ENCODE measurements around the gene CMTM1. TPM values are rescaled to one million over a fixed set of nuclear protein-coding genes. Genes with fewer than 3 reads are reported as not detected.

The CMTM1 gene
- polyA plus RNA-seq, 4 donors, result 0.36 to 2.4 TPM; not detected in 2

DNA sequence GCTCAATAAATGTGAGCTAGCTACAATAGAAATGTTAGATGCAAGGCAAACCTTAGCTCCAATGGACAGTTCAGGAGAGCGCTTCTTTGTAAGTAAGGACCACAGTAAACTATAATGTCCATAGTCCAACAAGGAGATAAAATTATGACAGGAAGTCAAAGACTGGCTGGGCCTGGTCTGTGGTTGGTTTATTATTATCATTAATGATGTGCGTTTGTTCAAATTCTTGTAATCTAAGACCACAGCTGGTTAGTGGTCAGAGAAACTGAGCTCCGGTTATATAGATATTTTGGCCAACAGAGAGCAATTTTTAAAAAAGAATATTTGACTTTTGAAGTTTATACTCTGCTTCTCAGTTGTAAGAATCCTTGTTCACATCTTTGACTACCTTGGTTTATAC lies 8.3 kb downstream of the CMTM1 start:
- 80 to 83% (median 82%) methylated on average over 3 of the region's 3 CpGs for WGBS, 3 donors
- H3K4me3 ChIP-seq (ENCODE audit: low read depth in 1 of 3, low read length in 3 of 3), result no peak overlapping the region

DNA sequence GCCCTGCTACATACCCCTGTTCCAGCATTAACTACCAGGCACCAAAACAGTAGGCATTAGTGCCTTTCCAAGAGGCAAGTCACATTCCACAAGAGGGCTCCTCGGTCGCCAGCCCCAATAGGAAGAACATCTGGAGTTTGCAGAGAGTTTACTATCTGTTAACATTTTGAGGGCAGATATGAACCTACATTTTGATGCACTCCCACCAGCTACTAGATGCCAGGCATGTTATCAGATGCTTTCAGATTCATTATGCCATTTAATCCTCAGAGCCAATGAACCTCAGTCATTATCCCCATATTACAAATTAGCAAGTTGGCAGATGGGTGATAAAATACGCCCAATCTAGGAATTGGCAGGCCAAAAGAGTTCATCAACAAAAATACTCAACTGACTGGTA lies 8.8 kb downstream of the CMTM1 start:
- Histone ChIP-seq H3K4me1 (ENCODE audit: control insufficient read depth in 3 of 3, insufficient read depth in 2 of 3, low read depth in 1 of 3, low read length in 2 of 3) (peaks cover 0 to 11% (median 6%) of the 10 kb centered on the region in 3 donors), H3K4me3 (ENCODE audit: low read depth in 1 of 3, low read length in 3 of 3) (no peak overlapping the region), H3K36me3 (ENCODE audit: control insufficient read depth in 3 of 3, insufficient read depth in 2 of 3, low read depth in 1 of 3, low read length in 3 of 3) (no peaks in the 10 kb centered on the region), H3K27me3 (ENCODE audit: control insufficient read depth in 3 of 3, insufficient read depth in 3 of 3, low read length in 3 of 3) (peaks cover 0 to 19% (median 2%) of the 10 kb centered on the region in 3 donors), H3K9me3 (ENCODE audit: control insufficient read depth in 2 of 2, insufficient read depth in 1 of 2, low read depth in 1 of 2, low read length in 1 of 2) (no peaks in the 10 kb centered on the region), H3K27ac (ENCODE audit: low read depth in 1 of 3, low read length in 2 of 3) (no peak overlapping the region)
- no peak for FAIRE-seq
- WGBS, 3 donors, result 91 to 97% (median 94%) methylated on average over 3 of the region's 3 CpGs
- DNase-seq, result no peak

More for the DNA sequence above, 8.3 kb downstream of the CMTM1 start:
- DNase-seq, result no peak
- Histone ChIP-seq H3K9me3 (ENCODE audit: control insufficient read depth in 2 of 2, insufficient read depth in 1 of 2, low read depth in 1 of 2, low read length in 1 of 2) (no peaks in the 10 kb centered on the region), H3K27ac (ENCODE audit: low read depth in 1 of 3, low read length in 2 of 3) (no peak overlapping the region), H3K36me3 (ENCODE audit: control insufficient read depth in 3 of 3, insufficient read depth in 2 of 3, low read depth in 1 of 3, low read length in 3 of 3) (no peaks in the 10 kb centered on the region), H3K4me1 (ENCODE audit: control insufficient read depth in 3 of 3, insufficient read depth in 2 of 3, low read depth in 1 of 3, low read length in 2 of 3) (peaks cover 0 to 14% (median 7%) of the 10 kb centered on the region in 3 donors), H3K27me3 (ENCODE audit: control insufficient read depth in 3 of 3, insufficient read depth in 3 of 3, low read length in 3 of 3) (peaks cover 0 to 14% (median 2%) of the 10 kb centered on the region in 3 donors)
- FAIRE-seq, result no peak

DNA sequence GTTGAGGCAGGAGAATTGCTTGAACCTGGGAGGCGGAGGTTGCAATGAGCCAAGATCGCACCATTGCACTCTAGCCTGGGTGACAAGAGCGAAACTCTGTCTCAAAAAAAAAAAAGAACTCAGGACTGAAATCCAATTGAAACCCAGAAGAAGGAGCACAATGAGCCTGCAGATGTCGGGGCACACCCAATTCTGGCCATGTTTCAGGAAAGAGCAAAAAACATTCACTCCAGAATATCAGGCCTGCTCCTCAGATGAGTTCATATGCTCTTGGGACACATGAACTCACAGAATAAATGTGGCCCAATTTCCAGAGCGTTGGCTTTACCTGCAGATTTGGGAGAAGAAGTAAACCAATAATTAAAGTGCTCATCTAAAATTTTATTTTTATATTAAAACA lies 10.1 kb downstream of the CMTM1 start:
- FAIRE-seq (no peak), DNase-seq (no peak)
- Histone ChIP-seq H3K4me1 (ENCODE audit: control insufficient read depth in 3 of 3, insufficient read depth in 2 of 3, low read depth in 1 of 3, low read length in 2 of 3) (peaks cover 0 to 14% (median 3%) of the 10 kb centered on the region in 3 donors), H3K27me3 (ENCODE audit: control insufficient read depth in 3 of 3, insufficient read depth in 3 of 3, low read length in 3 of 3) (peaks cover 0 to 20% (median 2%) of the 10 kb centered on the region in 3 donors), H3K27ac (ENCODE audit: low read depth in 1 of 3, low read length in 2 of 3) (no peak overlapping the region), H3K9me3 (ENCODE audit: control insufficient read depth in 2 of 2, insufficient read depth in 1 of 2, low read depth in 1 of 2, low read length in 1 of 2) (no peaks in the 10 kb centered on the region), H3K36me3 (ENCODE audit: control insufficient read depth in 3 of 3, insufficient read depth in 2 of 3, low read depth in 1 of 3, low read length in 3 of 3) (no peaks in the 10 kb centered on the region), H3K4me3 (ENCODE audit: low read depth in 1 of 3, low read length in 3 of 3) (no peak overlapping the region)
- 89 to 96% (median 95%) methylated on average over 5 of the region's 5 CpGs for WGBS, 3 donors

DNA sequence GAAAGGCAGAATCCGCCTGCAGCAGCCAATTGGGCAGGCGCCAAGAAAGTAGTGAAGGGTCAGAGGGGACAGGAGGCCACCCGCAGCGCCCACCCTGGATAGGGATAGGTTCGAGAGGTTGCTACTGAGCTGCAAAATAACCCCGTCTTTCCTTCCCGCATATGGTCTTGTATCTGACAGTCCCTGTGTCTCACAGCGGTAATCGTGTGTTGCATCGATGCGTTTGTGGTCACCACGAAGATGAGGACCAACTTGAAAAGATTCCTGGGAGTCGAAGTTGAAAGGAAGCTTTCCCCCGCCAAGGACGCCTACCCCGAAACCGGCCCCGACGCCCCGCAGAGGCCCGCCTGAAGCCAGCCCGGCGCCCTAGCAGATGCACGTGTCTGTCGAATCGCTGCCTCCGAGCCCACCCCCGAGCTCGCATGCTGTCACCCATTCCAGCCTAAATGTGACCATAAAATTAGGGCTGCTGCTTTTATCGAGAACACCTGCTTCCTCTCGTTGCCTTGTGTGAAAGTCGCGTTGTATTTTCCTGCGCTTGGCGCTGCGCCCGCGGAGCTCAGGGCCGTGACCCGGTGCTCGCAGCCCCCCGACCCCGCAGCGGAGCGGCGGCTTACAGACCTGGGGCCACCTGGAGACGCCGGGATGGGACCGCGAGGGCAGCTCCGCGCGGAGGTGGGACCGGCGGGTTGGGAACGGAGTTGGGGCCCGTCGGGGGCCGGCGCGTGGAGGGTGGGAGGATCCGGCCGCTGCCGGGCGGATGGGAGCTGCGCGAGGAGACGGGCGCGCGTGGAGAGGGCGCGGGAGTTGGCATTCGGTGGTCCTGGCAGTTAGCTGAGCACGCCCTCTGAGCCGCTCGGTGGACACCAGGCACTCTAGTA lies 12.7 kb downstream of the CMTM1 start, which contains the start of gene CMTM2:
Gene CMTM2, plus strand, starts transcription at position 813 of the 881 bp plus-strand sequence. CDS start 145 bp downstream, outside the sequence.
- FAIRE-seq (no peak), DNase-seq (peak in 1 of 2 donors; percentile 45)
- H3K9me3 ChIP-seq (ENCODE audit: control insufficient read depth in 2 of 2, insufficient read depth in 1 of 2, low read depth in 1 of 2, low read length in 1 of 2), result peaks cover 0 to 3% of the 10 kb centered on the region in 2 donors
- peak within 1 kb of the TSS; percentile 4 to 49 (median 25) for H3K4me3 ChIP-seq (ENCODE audit: low read depth in 1 of 3, low read length in 3 of 3)
- peaks cover 0 to 20% (median 2%) of the 10 kb centered on the region in 3 donors for H3K27me3 ChIP-seq (ENCODE audit: control insufficient read depth in 3 of 3, insufficient read depth in 3 of 3, low read length in 3 of 3)
- peaks cover 0 to 17% (median 6%) of the 10 kb centered on the region in 3 donors for H3K4me1 ChIP-seq (ENCODE audit: control insufficient read depth in 3 of 3, insufficient read depth in 2 of 3, low read depth in 1 of 3, low read length in 2 of 3)
- WGBS, 3 donors, result 13 to 17% (median 14%) methylated on average over 75 to 77 of the region's 77 CpGs
- H3K27ac ChIP-seq (ENCODE audit: low read depth in 1 of 3, low read length in 2 of 3), result no peak within 1 kb of the TSS
- H3K36me3 ChIP-seq (ENCODE audit: control insufficient read depth in 3 of 3, insufficient read depth in 2 of 3, low read depth in 1 of 3, low read length in 3 of 3), result no peaks in the 10 kb centered on the region

DNA sequence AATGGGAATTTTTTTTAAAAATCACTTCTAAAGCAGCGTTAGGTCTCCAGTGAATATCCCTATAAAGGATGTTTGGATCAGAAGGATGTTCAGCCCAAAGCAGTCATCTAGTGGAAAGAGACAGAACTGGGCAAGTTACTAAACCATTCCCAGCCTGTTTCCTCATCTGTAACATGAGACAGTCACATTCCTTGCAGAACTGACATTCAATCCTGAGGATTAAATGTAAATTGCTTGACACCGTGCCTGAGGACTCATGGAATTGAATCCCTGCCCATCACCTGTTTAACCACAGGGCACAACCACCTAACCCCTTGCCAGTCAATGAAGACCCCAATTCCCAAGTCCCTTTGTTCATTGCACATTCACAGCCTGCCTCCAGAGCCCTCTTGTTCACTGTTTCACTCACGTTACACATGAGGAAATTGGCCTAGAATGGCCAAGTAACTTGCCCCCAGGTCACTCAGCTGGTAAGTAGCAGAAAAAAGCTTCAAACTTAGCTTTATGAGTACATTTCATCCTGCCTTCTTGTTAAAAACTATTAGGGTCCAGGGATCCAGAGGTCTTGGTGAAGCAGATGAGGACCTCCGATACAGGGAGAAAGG lies 14.5 kb downstream of the CMTM1 start:
- WGBS, 3 donors, result 87 to 98% (median 90%) methylated on average over 4 of the region's 4 CpGs

DNA sequence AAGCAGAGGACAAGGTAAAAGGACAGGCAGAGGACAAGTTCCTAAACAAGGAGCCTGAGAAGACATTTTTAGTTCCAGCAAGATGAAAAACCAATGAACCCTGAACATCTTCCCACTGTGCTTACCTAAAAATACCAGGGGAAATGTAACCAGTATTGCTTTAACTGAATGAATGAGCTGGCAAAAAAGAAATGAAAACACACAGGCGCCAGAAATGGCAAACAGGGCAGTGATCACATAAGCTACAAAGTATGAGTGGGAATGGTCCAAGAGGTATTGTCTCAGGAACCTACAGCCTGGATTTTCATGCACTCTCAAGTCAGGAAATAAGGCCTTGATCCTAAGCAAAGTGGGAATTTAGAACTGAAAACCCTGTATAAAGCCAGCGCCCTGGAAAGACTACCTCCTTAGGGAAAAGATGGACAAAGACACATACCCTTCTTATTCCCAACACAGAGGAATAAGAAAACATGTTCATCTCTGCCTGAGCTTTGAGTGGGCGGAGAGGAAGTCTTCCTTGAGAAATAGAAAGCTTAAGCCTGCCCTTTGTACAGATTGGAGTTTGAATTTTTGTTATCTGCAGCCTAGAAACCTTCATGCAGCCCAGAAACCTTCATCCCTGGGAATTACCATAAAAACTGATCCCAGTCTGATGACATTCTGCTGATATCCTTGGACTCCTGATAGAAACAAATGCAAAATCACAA lies 15.2 kb downstream of the CMTM1 start:
- Histone ChIP-seq H3K4me1 (ENCODE audit: control insufficient read depth in 3 of 3, insufficient read depth in 2 of 3, low read depth in 1 of 3, low read length in 2 of 3) (peaks cover 0 to 17% (median 6%) of the 10 kb centered on the region in 3 donors), H3K9me3 (ENCODE audit: control insufficient read depth in 2 of 2, insufficient read depth in 1 of 2, low read depth in 1 of 2, low read length in 1 of 2) (peaks cover 0 to 3% of the 10 kb centered on the region in 2 donors), H3K27me3 (ENCODE audit: control insufficient read depth in 3 of 3, insufficient read depth in 3 of 3, low read length in 3 of 3) (peaks cover 0 to 20% (median 2%) of the 10 kb centered on the region in 3 donors), H3K36me3 (ENCODE audit: control insufficient read depth in 3 of 3, insufficient read depth in 2 of 3, low read depth in 1 of 3, low read length in 3 of 3) (no peaks in the 10 kb centered on the region), H3K4me3 (ENCODE audit: low read depth in 1 of 3, low read length in 3 of 3) (no peak overlapping the region), H3K27ac (ENCODE audit: low read depth in 1 of 3, low read length in 2 of 3) (peak overlapping the region in 1 of 3 donors; percentile 67)
- FAIRE-seq, result no peak
- DNase-seq, result peak; percentile 27 to 50
- 70 to 79% (median 76%) methylated on average over 3 of the region's 3 CpGs for WGBS, 3 donors

More for the DNA sequence above, 14.5 kb downstream of the CMTM1 start:
- H3K9me3 ChIP-seq (ENCODE audit: control insufficient read depth in 2 of 2, insufficient read depth in 1 of 2, low read depth in 1 of 2, low read length in 1 of 2), result peaks cover 0 to 3% of the 10 kb centered on the region in 2 donors
- FAIRE-seq (no peak), DNase-seq (no peak)
- no peaks in the 10 kb centered on the region for H3K36me3 ChIP-seq (ENCODE audit: control insufficient read depth in 3 of 3, insufficient read depth in 2 of 3, low read depth in 1 of 3, low read length in 3 of 3)
- H3K4me3 ChIP-seq (ENCODE audit: low read depth in 1 of 3, low read length in 3 of 3), result no peak overlapping the region
- no peak overlapping the region for H3K27ac ChIP-seq (ENCODE audit: low read depth in 1 of 3, low read length in 2 of 3)
- peaks cover 0 to 20% (median 2%) of the 10 kb centered on the region in 3 donors for H3K27me3 ChIP-seq (ENCODE audit: control insufficient read depth in 3 of 3, insufficient read depth in 3 of 3, low read length in 3 of 3)
- peaks cover 0 to 17% (median 6%) of the 10 kb centered on the region in 3 donors for H3K4me1 ChIP-seq (ENCODE audit: control insufficient read depth in 3 of 3, insufficient read depth in 2 of 3, low read depth in 1 of 3, low read length in 2 of 3)

DNA sequence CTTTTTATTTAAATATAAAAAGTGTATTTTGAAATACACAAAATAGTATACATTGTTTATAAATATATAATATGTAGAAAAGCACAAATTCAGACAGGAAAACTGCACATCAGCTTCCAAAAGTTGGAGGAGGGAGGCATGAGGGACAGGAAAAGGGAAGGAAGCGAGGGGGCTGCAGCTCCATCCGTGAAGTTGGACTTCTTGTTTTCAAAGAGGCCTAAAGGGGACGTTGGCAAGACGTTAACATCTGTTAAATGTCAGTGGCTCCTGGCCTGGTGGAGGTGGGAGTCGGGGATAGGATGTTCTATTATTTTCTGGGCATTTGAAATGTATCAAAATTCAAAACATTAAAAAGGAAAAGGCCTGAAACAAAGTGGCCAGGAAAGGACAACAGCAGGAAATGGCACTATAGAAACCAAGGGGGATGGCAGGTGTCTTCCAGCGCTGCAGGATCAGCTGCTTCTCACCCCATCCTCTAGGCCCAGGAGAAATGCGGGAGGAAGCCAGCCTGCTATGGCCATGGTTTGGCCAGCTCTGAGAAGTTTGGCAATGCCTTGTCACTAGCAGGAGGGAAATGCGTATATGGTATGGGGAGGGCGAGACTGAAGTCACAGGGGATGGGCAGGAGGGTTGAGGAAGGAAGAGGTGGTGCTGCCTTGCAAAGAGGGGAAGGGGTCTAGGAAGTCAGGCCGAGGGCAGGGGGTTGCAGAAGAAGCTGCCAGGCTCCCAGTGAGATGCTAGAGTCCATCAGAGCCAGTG lies 19.4 kb downstream of the CMTM1 start:
- H3K9me3 ChIP-seq (ENCODE audit: control insufficient read depth in 2 of 2, insufficient read depth in 1 of 2, low read depth in 1 of 2, low read length in 1 of 2), result peaks cover 0 to 3% of the 10 kb centered on the region in 2 donors
- DNase-seq, result no peak
- no peak overlapping the region for H3K4me3 ChIP-seq (ENCODE audit: low read depth in 1 of 3, low read length in 3 of 3)
- H3K27me3 ChIP-seq (ENCODE audit: control insufficient read depth in 3 of 3, insufficient read depth in 3 of 3, low read length in 3 of 3), result no peaks in the 10 kb centered on the region
- H3K4me1 ChIP-seq (ENCODE audit: control insufficient read depth in 3 of 3, insufficient read depth in 2 of 3, low read depth in 1 of 3, low read length in 2 of 3), result peaks cover 0 to 9% (median 4%) of the 10 kb centered on the region in 3 donors
- no peak overlapping the region for H3K27ac ChIP-seq (ENCODE audit: low read depth in 1 of 3, low read length in 2 of 3)
- WGBS, 3 donors, result 70 to 88% (median 85%) methylated on average over 10 of the region's 10 CpGs
- H3K36me3 ChIP-seq (ENCODE audit: control insufficient read depth in 3 of 3, insufficient read depth in 2 of 3, low read depth in 1 of 3, low read length in 3 of 3), result peaks cover 0 to 2% (median 0%) of the 10 kb centered on the region in 3 donors
- FAIRE-seq, result no peak

Data from small intestine (tissue), 7 donors.